ENCODE results near the gene REP15.

DNA sequence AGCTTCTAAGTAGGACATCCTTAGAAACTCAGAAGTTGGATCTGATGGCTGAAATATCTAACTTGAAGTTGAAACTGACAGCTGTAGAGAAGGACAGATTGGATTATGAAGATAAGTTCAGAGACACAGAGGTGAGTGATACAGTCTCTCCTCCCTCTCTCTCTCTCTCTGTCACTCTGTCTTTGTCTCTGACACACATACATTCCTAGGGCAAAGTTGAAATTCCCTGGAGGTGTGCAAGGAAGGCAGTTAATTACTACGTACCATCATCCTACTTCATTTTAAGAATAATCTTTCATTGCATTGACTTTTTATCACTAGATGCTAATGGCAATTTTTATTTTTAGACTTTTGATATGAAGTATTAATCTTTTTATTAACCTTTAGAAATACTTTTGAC is 46.2 kb upstream of the REP15 start:
- TF ChIP-seq, protein P1, sequence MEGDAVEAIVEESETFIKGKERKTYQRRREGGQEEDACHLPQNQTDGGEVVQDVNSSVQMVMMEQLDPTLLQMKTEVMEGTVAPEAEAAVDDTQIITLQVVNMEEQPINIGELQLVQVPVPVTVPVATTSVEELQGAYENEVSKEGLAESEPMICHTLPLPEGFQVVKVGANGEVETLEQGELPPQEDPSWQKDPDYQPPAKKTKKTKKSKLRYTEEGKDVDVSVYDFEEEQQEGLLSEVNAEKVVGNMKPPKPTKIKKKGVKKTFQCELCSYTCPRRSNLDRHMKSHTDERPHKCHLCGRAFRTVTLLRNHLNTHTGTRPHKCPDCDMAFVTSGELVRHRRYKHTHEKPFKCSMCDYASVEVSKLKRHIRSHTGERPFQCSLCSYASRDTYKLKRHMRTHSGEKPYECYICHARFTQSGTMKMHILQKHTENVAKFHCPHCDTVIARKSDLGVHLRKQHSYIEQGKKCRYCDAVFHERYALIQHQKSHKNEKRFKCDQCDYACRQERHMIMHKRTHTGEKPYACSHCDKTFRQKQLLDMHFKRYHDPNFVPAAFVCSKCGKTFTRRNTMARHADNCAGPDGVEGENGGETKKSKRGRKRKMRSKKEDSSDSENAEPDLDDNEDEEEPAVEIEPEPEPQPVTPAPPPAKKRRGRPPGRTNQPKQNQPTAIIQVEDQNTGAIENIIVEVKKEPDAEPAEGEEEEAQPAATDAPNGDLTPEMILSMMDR (IDR thresholded peaks at IDR 0.05; ENCODE audit: low read length), result no peak
- TF ChIP-seq EZH2 (IDR thresholded peaks at IDR 0.05; ENCODE audit: borderline replicate concordance, low read length), result no peak
